Stimulated activated naive CD8-positive, alpha-beta T cell treated with anti-CD3 and anti-CD28 coated beads, Interleukin-15, amount 100 ng/mL, for 72 hours (primary cell): ENCODE results near the gene CD93.
A peak's percentile ranks its signal among the peaks of the same experiment; 100 is the strongest.

ENCODE experiments used
- ATAC-seq: fragments of 150-1000 bp; cut with Tn5 transposase; 2 replicates; pipeline ENCODE4 v1.10.0; 2021; ENCODE audit warnings: mild to moderate bottlenecking, moderate library complexity
- DNase-seq, 2 donors: peaks; one replicate each; pipeline ENCODE4 v3.0.0; 2021 to 2022
- H3K27ac Mint-ChIP-seq, 2 donors: one replicate each; pipeline ENCODE4 v1.8.0; 2022; ENCODE audit warnings: mild to moderate bottlenecking in 2 of 2, mixed read lengths in 2 of 2, moderate library complexity in 2 of 2
- H3K27me3 Mint-ChIP-seq: one replicate; pipeline ENCODE4 v1.8.0; 2022; ENCODE audit warnings: mixed read lengths
- H3K4me1 Mint-ChIP-seq: one replicate; pipeline ENCODE4 v1.8.0; 2022; ENCODE audit warnings: mild to moderate bottlenecking, mixed read lengths
- H3K4me3 Mint-ChIP-seq, 2 donors: one replicate each; pipeline ENCODE4 v1.8.0; 2022; ENCODE audit warnings: mild to moderate bottlenecking in 2 of 2, mixed read lengths in 2 of 2, moderate library complexity in 1 of 2
- H3K9me3 Mint-ChIP-seq, 2 donors: one replicate each; pipeline ENCODE4 v1.8.0; 2022; ENCODE audit warnings: mixed read lengths in 2 of 2

Gene CD93

DNA sequence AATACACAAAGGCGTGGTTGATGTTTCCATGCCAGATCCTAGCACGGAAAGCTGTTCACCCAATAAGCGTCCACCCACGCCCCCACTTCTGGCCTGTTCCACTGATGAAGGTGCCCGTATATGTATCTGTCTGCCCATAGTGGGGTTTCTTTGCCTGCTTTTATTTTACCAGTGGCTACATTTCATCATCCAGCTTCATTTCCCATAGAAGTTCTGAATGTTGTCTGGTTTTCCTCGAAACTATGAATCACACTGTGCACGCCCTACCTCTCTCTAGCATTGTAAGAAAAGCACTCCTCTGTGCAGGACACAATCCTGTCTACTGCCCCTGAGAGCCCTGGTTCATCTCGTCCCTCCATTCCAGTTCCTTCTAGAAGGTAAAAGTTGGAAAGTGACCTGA lies 8.8 kb upstream of the CD93 start:
- Mint-ChIP-seq H3K27me3 (no peaks in the 10 kb centered on the region), H3K27ac (no peak overlapping the region), H3K9me3 (no peaks in the 10 kb centered on the region), H3K4me1 (no peaks in the 10 kb centered on the region), H3K4me3 (no peak overlapping the region)
- DNase-seq, result no peak
- no peak for ATAC-seq

DNA sequence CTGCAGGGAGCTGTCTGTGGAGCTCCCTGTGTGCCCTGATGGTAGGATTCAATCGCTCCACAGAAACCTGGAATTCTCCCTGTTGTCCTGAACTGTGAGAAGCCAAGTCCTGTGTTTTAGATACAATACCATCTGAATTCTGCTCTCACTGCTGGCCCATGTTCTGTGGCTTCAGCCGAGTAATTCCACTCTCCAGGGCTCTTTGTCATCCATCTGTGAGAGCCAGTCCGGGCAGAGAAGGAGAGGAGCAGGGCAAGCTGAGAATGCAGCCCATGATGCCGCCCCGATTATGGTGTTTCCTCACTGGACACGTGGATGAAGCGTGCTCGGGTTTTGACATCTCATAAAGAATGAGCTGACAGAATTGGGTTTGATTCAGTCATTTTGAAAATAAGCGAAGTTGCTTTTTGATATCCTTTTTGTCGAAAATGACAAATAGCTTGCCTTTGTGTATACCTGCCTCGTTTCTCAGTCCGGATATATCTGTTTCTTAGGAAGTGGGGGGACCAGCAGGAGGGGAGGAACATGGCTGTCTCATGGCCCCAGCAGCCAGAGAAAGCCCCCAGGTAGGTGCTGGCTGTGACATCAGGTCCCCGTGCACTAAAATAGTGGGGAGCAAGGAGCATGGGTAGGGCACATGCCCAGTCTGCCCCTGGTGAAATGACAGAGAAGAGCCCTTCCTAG lies 8.2 kb upstream of the CD93 start:
- no peaks in the 10 kb centered on the region for H3K4me1 Mint-ChIP-seq
- no peak overlapping the region for H3K27ac Mint-ChIP-seq
- no peak for ATAC-seq
- H3K27me3 Mint-ChIP-seq, result no peaks in the 10 kb centered on the region
- H3K4me3 Mint-ChIP-seq, result no peak overlapping the region
- no peaks in the 10 kb centered on the region for H3K9me3 Mint-ChIP-seq
- DNase-seq, result no peak

DNA sequence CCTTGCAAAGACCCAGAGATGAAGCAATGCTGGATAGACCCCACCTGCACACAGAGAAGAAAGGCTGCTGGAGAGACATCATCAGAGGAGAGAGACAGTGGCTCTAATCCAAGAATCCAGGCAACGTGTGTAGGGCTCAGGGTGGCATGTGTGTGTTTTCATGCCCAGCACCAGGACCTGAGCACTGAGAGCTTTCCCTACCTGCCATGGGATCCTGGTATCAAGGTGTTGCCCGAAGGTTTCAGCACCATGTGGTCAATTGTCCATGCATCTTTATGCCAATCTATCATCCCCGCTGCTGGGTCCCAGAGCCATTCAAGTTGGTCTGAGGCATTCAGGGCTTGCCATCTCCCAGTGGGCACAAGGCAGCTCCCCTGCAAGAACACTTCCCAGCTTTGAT lies 7.5 kb upstream of the CD93 start:
- H3K27me3 Mint-ChIP-seq, result peaks cover 4% of the 10 kb centered on the region
- no peak overlapping the region for H3K4me3 Mint-ChIP-seq
- DNase-seq, result no peak
- H3K9me3 Mint-ChIP-seq, result no peaks in the 10 kb centered on the region
- H3K27ac Mint-ChIP-seq, result no peak overlapping the region
- ATAC-seq, result no peak
- no peaks in the 10 kb centered on the region for H3K4me1 Mint-ChIP-seq

DNA sequence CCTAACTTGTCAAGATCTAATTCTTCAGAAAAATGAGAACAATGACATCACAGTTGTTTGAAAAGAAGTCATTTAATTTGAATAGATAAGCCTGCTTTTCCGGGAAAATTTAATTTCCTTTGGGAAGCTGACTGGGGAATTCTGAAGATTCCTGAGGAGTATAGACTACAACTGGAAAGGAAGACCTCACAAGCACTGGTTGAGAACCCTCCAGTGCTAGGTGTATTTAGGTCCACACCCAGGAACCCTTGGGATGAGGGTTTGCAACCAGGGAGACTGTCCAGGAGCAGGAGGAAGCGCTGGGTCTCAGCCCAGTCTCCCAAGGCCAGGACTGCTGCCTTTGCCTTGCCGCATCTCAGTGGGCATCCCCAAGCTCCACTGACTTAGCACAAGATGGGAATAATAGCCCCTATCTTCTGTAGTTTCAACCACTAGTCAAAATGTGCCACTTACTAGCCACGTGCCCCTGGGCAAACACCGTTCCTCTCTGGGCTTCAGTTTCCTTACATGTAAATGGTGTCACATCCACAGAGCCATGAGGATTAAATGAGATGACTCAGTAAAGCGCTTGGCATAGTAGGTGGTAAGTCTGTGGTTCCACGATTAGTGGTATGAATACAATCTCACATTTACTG lies 6.9 kb upstream of the CD93 start:
- Mint-ChIP-seq H3K4me1 (no peaks in the 10 kb centered on the region), H3K4me3 (no peak overlapping the region), H3K27ac (no peak overlapping the region), H3K9me3 (no peaks in the 10 kb centered on the region), H3K27me3 (peaks cover 11% of the 10 kb centered on the region)
- no peak for ATAC-seq
- no peak for DNase-seq

DNA sequence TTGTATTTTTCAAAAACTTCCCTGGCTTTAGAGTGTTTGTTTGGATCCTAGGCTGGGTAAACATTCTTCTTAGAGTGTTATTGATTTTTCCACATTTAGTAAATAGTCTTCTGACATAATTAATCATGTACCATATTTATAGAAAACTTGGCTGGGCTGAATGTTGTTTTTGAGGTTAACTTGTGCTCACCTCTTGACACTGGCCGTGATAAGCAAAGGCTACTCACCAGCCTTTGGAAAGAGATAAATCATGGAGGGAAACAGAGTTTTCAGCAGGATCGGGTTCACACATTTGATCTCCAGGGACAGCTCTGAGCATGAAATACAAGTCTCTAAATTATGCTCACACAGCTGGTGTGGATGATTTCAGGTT lies 6.2 kb upstream of the CD93 start:
- Mint-ChIP-seq H3K4me1 (peaks cover 4% of the 10 kb centered on the region), H3K4me3 (no peak overlapping the region), H3K27ac (no peak overlapping the region), H3K9me3 (no peaks in the 10 kb centered on the region), H3K27me3 (peaks cover 17% of the 10 kb centered on the region)
- ATAC-seq, result no peak
- no peak for DNase-seq

DNA sequence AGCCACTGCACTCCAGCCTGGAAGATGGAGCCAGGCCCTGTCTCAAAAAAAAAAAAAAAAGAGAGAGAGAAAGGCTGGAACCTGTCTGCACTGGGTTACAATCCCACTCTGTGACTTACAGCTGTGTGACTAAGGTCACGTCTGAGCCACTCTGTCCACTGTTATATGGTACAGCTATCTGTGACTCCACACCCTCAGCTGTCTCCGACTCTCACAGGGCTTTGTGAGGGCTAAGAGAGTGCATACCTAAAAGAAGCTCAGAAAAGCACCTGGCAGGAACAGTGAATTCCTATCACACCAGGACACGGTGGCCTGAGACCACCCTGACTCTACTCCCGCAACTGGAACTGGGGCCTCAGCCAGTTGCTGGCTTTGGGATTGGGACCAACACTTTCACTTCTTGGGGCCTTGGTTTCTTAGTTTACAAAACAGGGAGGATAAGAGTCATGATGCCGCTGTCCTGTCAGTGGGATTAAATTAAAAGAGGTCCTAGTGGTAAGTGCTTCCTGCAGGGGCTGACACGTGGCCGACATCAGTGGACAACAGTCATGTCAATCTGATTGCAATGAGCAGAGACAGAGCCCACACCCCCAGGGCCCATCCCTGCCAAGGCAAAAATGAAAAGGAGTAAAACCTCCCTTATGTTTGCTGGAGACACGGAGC lies 5.7 kb upstream of the CD93 start:
- no peaks in the 10 kb centered on the region for H3K9me3 Mint-ChIP-seq

DNA sequence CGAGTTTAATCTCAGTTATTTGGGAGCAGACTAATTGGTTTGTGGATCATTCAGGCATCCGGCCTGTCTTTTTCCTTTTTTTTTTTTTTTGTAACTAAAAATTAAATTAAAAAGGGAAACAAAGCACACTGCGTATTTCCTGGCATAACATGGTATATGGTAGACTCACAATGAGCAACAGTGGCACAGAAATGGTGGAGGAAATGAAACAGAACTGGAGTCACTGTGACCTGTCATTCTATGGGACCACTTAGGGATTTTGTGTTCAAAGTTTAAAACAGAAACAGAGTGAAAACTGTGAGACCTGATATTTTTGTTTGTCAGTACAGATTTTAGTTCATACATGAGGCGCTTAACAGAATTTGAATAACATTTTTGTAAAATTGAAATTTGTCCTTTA lies 4.8 kb upstream of the CD93 start:
- Mint-ChIP-seq H3K9me3 (no peaks in the 10 kb centered on the region), H3K27ac (no peak overlapping the region), H3K4me3 (no peak overlapping the region), H3K27me3 (peaks cover 22% of the 10 kb centered on the region), H3K4me1 (peaks cover 12% of the 10 kb centered on the region)
- no peak for DNase-seq
- ATAC-seq, result no peak

More for the DNA sequence above, 5.7 kb upstream of the CD93 start:
- Mint-ChIP-seq H3K4me3 (no peak overlapping the region), H3K4me1 (peaks cover 5% of the 10 kb centered on the region), H3K27me3 (peaks cover 22% of the 10 kb centered on the region), H3K27ac (no peak overlapping the region)
- DNase-seq (no peak), ATAC-seq (no peak)

DNA sequence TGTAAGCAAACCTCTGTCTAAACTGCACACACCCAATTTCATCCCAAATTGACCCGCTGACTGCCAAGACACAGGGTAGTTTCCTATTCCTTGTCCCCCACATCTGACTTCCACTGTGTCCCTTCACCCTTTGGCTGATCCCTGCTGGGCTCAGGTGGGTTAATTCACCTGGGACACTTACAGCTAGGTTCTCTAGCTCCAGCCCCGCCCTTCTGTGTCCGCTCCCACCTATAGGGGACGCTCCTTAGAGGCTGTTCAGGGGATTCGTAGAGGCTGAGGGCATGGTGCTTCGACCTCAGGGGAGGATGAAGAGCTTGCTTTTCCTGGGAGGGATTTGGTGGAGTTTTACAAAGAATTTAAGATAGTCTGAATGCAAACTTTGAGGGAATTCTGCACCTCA lies 4.0 kb upstream of the CD93 start:
- H3K27me3 Mint-ChIP-seq, result peaks cover 22% of the 10 kb centered on the region
- DNase-seq (no peak), ATAC-seq (no peak)
- H3K4me3 Mint-ChIP-seq, result no peak overlapping the region
- H3K9me3 Mint-ChIP-seq, result no peaks in the 10 kb centered on the region
- no peak overlapping the region for H3K27ac Mint-ChIP-seq
- H3K4me1 Mint-ChIP-seq, result peaks cover 12% of the 10 kb centered on the region

DNA sequence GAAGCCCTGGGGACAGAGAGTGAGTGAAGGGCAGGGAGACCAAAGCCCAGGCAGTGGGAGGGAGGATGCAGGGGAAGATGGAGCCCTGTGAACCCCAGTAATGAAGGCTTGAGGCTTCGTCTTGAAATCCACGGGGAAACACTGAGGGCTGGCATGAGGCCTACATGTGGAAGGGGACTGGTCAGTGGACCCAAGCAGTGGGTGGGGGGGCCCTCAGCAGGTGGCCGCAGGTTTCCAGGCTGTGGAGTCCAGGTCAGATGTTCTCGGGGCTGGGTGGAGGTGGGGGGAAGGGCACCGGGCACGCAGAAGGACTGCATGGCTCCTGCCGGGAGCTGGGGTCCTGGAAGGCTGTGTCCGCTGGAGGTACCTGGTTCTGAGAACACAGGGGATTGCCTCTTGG lies 2.7 kb upstream of the CD93 start:
- Mint-ChIP-seq H3K4me1 (peaks cover 12% of the 10 kb centered on the region), H3K27ac (no peak overlapping the region), H3K9me3 (no peaks in the 10 kb centered on the region), H3K4me3 (no peak overlapping the region), H3K27me3 (peaks cover 22% of the 10 kb centered on the region)
- ATAC-seq (no peak), DNase-seq (no peak)

DNA sequence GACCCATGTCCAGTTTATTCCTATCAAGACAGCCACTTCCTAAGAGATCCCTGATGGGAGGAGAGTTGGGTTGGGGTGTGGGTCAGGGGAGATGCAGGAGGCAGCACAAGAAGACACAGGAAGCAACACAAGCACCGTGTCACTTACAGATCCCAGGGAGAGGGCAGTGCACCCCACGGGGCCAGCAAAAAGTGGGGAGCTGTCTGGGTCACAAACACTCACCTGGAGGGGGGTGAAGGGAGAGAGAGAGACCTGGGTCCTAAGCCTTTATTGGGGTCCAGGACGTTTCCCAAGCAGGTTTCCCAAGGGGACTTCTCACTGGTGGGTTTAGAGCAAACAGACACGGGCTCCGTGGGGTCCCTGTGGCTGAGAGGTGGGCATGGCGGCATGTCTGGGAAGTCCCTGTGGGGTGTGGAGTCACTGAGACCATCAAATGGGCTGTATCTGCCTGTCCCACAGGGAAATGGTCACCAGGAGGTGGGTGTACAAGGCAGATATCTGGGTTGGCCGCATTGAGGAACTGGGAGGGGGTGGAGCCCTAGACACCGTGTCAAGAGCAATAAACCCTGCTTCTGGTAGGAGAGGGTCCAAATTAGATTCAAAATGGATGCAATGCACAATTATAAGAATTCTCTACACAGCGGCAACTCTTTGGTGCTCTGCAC lies 1.6 kb upstream of the CD93 start:
- H3K9me3 Mint-ChIP-seq, result no peaks in the 10 kb centered on the region
- H3K27me3 Mint-ChIP-seq, result peaks cover 22% of the 10 kb centered on the region
- H3K4me1 Mint-ChIP-seq, result peaks cover 12% of the 10 kb centered on the region
- DNase-seq, result no peak
- ATAC-seq, result no peak
- H3K4me3 Mint-ChIP-seq, result no peak overlapping the region
- no peak overlapping the region for H3K27ac Mint-ChIP-seq

DNA sequence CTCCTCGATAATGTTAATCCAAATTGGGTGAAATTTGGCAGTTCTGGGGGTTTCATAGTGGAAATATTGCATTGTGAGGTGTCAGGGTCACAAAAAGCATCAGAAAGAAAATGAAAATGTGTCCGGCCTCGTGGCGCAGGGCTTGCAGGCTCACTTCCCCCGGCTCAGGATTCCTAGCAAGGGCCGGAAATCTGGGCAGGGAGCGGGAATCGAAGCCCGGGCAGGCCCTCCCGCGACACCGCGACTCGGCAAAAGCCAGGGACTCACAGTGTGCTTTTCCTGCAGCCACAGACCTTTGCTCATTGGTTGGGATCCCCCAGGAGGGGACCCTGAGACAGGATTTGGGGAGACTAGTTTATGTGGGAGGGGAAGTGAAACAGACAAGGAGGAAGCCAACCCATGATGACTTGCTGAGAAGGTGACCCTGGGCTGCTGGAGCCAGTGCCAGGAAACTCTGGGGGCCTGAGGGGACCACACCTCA lies 847 bp upstream of the CD93 start:
- DNase-seq (no peak), ATAC-seq (no peak)

DNA sequence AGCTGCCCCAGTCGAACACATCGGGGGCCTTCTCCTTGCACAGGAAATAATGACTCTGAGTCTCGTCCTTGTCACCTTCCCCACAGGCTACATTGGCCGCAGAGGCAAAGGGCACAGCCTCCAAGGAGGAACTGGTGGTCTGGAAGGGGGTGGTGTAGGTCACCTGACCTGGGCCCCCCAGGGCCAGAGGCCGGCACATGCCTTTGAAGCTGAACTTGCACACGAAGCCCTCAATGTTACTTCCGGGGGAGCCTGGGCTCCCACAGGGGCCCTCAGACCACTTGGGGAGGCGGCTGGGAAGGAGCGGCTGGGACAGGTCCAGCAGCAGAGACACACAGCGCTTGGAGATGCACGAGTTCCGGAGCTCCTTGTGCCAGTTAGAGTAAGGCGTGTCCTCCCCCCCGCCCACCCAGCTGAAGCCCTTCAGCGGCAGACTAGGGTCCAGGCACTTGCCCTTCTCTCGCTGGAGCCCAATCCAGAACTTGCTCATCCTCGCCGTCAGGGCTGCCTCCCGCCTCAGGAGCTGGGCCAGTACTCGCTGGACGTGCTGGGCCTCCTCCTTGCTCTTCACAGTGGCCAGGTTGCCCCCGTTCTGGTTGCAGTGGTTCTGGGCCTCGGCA lies 578 bp downstream of the CD93 start:
- no peak overlapping the region for H3K27ac Mint-ChIP-seq
- no peak for DNase-seq
- H3K9me3 Mint-ChIP-seq, result no peaks in the 10 kb centered on the region
- no peak overlapping the region for H3K4me3 Mint-ChIP-seq
- no peak for ATAC-seq
- H3K27me3 Mint-ChIP-seq, result peaks cover 22% of the 10 kb centered on the region
- H3K4me1 Mint-ChIP-seq, result peaks cover 12% of the 10 kb centered on the region

More for the DNA sequence above, 847 bp upstream of the CD93 start:
- H3K9me3 Mint-ChIP-seq, result no peaks in the 10 kb centered on the region
- H3K4me3 Mint-ChIP-seq, result no peak overlapping the region
- H3K27me3 Mint-ChIP-seq, result peaks cover 22% of the 10 kb centered on the region
- H3K4me1 Mint-ChIP-seq, result peaks cover 12% of the 10 kb centered on the region
- H3K27ac Mint-ChIP-seq, result peak overlapping the region in 1 of 2 donors; percentile 97

DNA sequence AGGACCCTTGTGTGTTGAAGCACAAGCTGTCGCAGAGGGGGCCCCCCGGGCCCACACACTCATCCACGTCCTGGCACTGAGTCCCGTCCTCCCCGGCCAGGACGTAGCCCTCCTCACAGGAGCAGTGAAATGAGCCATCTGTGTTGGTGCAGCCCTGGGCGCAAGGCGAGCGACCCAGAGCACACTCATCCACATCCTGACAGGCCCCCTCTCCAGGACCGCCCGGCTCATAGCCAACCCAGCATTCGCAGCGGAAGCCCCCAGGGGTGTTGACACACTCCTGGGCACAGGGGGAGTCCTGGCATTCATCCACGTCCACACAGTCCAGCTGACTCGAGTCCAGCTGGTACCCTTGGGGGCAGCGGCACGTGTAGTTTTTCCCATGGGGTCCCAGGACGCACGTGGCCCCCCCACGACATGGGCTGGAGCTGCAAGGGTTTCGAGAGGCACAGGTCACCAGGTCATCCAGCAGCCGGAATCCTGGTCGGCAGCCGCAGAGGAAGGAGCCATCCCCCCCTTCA lies 1.2 kb downstream of the CD93 start:
- H3K27ac Mint-ChIP-seq, result no peak overlapping the region
- peaks cover 22% of the 10 kb centered on the region for H3K27me3 Mint-ChIP-seq

DNA sequence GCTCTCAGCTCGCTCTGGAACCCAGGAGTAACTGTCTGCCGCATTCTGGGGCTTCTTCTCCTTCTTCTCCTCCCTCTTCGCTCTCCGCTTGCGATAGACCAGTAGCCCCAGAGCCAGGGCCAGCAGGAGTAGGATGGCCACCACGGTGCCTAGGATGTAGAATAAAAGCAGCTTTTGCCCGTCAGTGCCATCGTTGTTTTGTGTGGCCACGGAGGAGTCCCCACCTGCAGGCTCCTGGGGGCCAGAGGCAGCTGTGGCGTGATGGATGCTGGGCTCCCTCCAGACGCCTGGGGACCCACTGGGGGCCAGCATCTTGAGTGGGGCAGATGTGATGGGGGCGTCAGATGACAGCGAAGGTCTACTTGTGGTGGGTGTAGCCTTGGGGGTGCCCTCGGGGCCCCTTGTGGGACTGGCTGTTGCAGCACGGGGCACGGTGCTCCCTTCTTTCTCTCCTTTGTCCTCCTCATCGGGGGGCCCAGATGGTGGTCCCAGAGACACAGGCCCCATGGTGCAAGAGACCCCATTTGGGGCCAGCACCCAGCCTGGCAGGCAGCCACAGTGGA lies 1.8 kb downstream of the CD93 start:
- DNase-seq, result no peak
- peaks cover 22% of the 10 kb centered on the region for H3K27me3 Mint-ChIP-seq
- peaks cover 12% of the 10 kb centered on the region for H3K4me1 Mint-ChIP-seq
- H3K27ac Mint-ChIP-seq, result no peak overlapping the region
- H3K4me3 Mint-ChIP-seq, result no peak overlapping the region
- H3K9me3 Mint-ChIP-seq, result no peaks in the 10 kb centered on the region
- ATAC-seq, result no peak

More for the DNA sequence above, 1.2 kb downstream of the CD93 start:
- Mint-ChIP-seq H3K4me3 (no peak overlapping the region), H3K9me3 (no peaks in the 10 kb centered on the region), H3K4me1 (peaks cover 12% of the 10 kb centered on the region)
- ATAC-seq, result no peak
- no peak for DNase-seq

DNA sequence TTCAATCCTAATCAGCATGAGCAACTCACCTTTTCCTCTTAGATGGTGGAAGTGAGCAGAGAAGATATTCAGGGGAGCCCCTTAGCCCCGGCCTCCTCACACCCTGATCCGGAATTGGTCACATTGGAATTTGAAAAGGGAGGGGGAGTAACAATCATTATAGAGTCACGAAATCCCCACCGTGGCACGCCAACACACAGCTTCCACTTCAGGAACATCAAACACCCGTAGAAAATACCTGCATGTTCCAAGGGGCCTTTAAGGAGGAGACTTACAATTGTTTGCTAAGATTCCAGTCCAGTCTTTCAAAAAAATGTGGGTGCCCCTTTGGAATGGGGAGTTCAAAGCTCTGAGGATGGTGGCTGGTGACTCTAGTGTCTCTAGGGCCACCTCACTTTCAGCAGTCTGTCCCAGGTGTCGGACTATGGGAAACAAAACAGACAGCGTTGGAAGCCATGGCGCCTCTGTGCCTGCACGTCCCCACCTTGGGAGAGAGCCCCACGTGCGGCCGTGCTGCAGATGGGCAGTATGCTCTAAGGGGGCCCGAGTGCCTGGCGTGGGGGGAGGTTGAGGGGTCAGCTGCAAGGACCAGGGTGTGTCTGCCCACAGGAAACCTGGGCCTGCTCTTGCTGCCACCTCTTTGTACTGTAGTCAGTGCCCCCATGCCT lies 2.4 kb downstream of the CD93 start:
- Mint-ChIP-seq H3K4me1 (peaks cover 12% of the 10 kb centered on the region), H3K27me3 (peaks cover 19% of the 10 kb centered on the region), H3K9me3 (no peaks in the 10 kb centered on the region), H3K4me3 (no peak overlapping the region), H3K27ac (no peak overlapping the region)
- ATAC-seq, result no peak
- DNase-seq, result no peak
